Activated T-helper 17 cell treated with anti-CD3 and anti-CD28 coated beads, Interleukin-2, amount 50 U/mL, for 72 hours (primary cell): ENCODE measurements around the gene TRIM2. TPM values are rescaled to one million over a fixed set of nuclear protein-coding genes. Genes with fewer than 3 reads are reported as not detected.

ENCODE experiments used
- ATAC-seq: fragments of 150-1000 bp; cut with Tn5 transposase; replicated peaks from 2 replicates; pipeline ENCODE4 v1.10.0; 2021; ENCODE audit warnings: mild to moderate bottlenecking, moderate library complexity
- H3K27ac Mint-ChIP-seq: one replicate; pipeline ENCODE4 v1.8.0; 2022; ENCODE audit warnings: mixed read lengths
- H3K27me3 Mint-ChIP-seq: one replicate; pipeline ENCODE4 v1.8.0; 2022; ENCODE audit warnings: mixed read lengths
- H3K36me3 Mint-ChIP-seq: one replicate; pipeline ENCODE4 v1.8.0; 2022; ENCODE audit warnings: low read depth, mild to moderate bottlenecking, mixed read lengths
- H3K4me1 Mint-ChIP-seq: one replicate; pipeline ENCODE4 v1.8.0; 2022; ENCODE audit warnings: mixed read lengths
- H3K4me3 Mint-ChIP-seq: one replicate; pipeline ENCODE4 v1.8.0; 2022; ENCODE audit warnings: mild to moderate bottlenecking, mixed read lengths
- H3K9me3 Mint-ChIP-seq: one replicate; pipeline ENCODE4 v1.8.0; 2022; ENCODE audit warnings: mixed read lengths
- total RNA-seq, 2 donors: library from RNA; stranded (reverse); gene quantifications; one replicate each; pipeline ENCODE4 v1.2.3, GENCODE V29; 2022

Gene TRIM2
- total RNA-seq, 2 donors from 2014 or later = 1.0 to 1.6 TPM

- Mint-ChIP-seq H3K27me3 (no peaks in the 10 kb centered on the region), H3K4me1 (no peaks in the 10 kb centered on the region), H3K36me3 (no peaks in the 10 kb centered on the region), H3K27ac (no peak overlapping the region), H3K4me3 (no peak overlapping the region), H3K9me3 (no peaks in the 10 kb centered on the region)
- no peak for ATAC-seq
These were observed 118.5 kb downstream of the TRIM2 start for GRCh38 chr4:153322791-153323190.

GRCh38 chr4:153324046-153324445 is 119.8 kb downstream of the TRIM2 start:
- Mint-ChIP-seq H3K27ac (no peak overlapping the region), H3K4me1 (no peaks in the 10 kb centered on the region), H3K4me3 (no peak overlapping the region), H3K27me3 (no peaks in the 10 kb centered on the region), H3K36me3 (no peaks in the 10 kb centered on the region), H3K9me3 (no peaks in the 10 kb centered on the region)
- ATAC-seq = no peak

- Mint-ChIP-seq H3K4me1 (no peaks in the 10 kb centered on the region), H3K36me3 (no peaks in the 10 kb centered on the region), H3K27me3 (no peaks in the 10 kb centered on the region), H3K27ac (no peak overlapping the region), H3K4me3 (no peak overlapping the region), H3K9me3 (no peaks in the 10 kb centered on the region)
- no peak for ATAC-seq
These were observed 121.3 kb downstream of the TRIM2 start for GRCh38 chr4:153325558-153325957.

- no peaks in the 10 kb centered on the region for H3K27me3 Mint-ChIP-seq
- no peaks in the 10 kb centered on the region for H3K9me3 Mint-ChIP-seq
- H3K4me3 Mint-ChIP-seq = no peak overlapping the region
- no peaks in the 10 kb centered on the region for H3K4me1 Mint-ChIP-seq
- no peaks in the 10 kb centered on the region for H3K36me3 Mint-ChIP-seq
- no peak overlapping the region for H3K27ac Mint-ChIP-seq
- no peak for ATAC-seq
These were observed 122.3 kb downstream of the TRIM2 start for GRCh38 chr4:153326513-153326912.

- Mint-ChIP-seq H3K9me3 (no peaks in the 10 kb centered on the region), H3K4me3 (no peak overlapping the region), H3K4me1 (no peaks in the 10 kb centered on the region), H3K27me3 (no peaks in the 10 kb centered on the region), H3K36me3 (no peaks in the 10 kb centered on the region), H3K27ac (no peak overlapping the region)
- no peak for ATAC-seq
These were observed 123.0 kb downstream of the TRIM2 start for GRCh38 chr4:153327247-153327646.

GRCh38 chr4:153332936-153333335 is 128.7 kb downstream of the TRIM2 start:
- Mint-ChIP-seq H3K9me3 (no peaks in the 10 kb centered on the region), H3K4me1 (no peaks in the 10 kb centered on the region), H3K27ac (no peak overlapping the region), H3K36me3 (no peaks in the 10 kb centered on the region), H3K4me3 (no peak overlapping the region), H3K27me3 (no peaks in the 10 kb centered on the region)
- ATAC-seq = no peak

- no peak overlapping the region for H3K27ac Mint-ChIP-seq
- H3K4me3 Mint-ChIP-seq = no peak overlapping the region
- no peaks in the 10 kb centered on the region for H3K27me3 Mint-ChIP-seq
- no peak for ATAC-seq
- no peaks in the 10 kb centered on the region for H3K9me3 Mint-ChIP-seq
- no peaks in the 10 kb centered on the region for H3K36me3 Mint-ChIP-seq
- H3K4me1 Mint-ChIP-seq = no peaks in the 10 kb centered on the region
These were observed 129.6 kb downstream of the TRIM2 start for GRCh38 chr4:153333874-153334273.

GRCh38 chr4:153335665-153336064 is 131.4 kb downstream of the TRIM2 start:
- Mint-ChIP-seq H3K27me3 (no peaks in the 10 kb centered on the region), H3K9me3 (no peaks in the 10 kb centered on the region), H3K36me3 (no peaks in the 10 kb centered on the region), H3K4me1 (no peaks in the 10 kb centered on the region), H3K4me3 (no peak overlapping the region), H3K27ac (no peak overlapping the region)
- no peak for ATAC-seq

GRCh38 chr4:153337686-153338085 is 133.4 kb downstream of the TRIM2 start:
- H3K9me3 Mint-ChIP-seq = no peaks in the 10 kb centered on the region
- H3K36me3 Mint-ChIP-seq = no peaks in the 10 kb centered on the region
- H3K4me3 Mint-ChIP-seq = no peak overlapping the region
- H3K27me3 Mint-ChIP-seq = no peaks in the 10 kb centered on the region
- ATAC-seq = no peak
- H3K27ac Mint-ChIP-seq = no peak overlapping the region
- H3K4me1 Mint-ChIP-seq = no peaks in the 10 kb centered on the region

GRCh38 chr4:153341575-153342090 is 137.4 kb downstream of the TRIM2 start:
- Mint-ChIP-seq H3K4me3 (no peak overlapping the region), H3K4me1 (no peaks in the 10 kb centered on the region), H3K27ac (no peak overlapping the region), H3K36me3 (no peaks in the 10 kb centered on the region), H3K27me3 (no peaks in the 10 kb centered on the region), H3K9me3 (no peaks in the 10 kb centered on the region)
- no peak for ATAC-seq

- Mint-ChIP-seq H3K4me3 (no peak overlapping the region), H3K27ac (no peak overlapping the region), H3K27me3 (no peaks in the 10 kb centered on the region), H3K36me3 (no peaks in the 10 kb centered on the region), H3K9me3 (no peaks in the 10 kb centered on the region), H3K4me1 (peaks cover 6% of the 10 kb centered on the region)
- no peak for ATAC-seq
These were observed 138.7 kb downstream of the TRIM2 start for GRCh38 chr4:153342751-153343552.

- no peaks in the 10 kb centered on the region for H3K27me3 Mint-ChIP-seq
These were observed 140.1 kb downstream of the TRIM2 start, which contains the start of gene MND1 for GRCh38 chr4:153344131-153345011. TSS of gene MND1 (plus strand) at chr4:153344688. CDS start at chr4:153344738, 50 bp downstream.

GRCh38 chr4:153345012-153345981 is 141.1 kb downstream of the TRIM2 start:
- Mint-ChIP-seq H3K27ac (peak overlapping the region; percentile 80), H3K9me3 (no peaks in the 10 kb centered on the region), H3K4me3 (peak overlapping the region; percentile 92), H3K36me3 (no peaks in the 10 kb centered on the region), H3K4me1 (peaks cover 11% of the 10 kb centered on the region), H3K27me3 (no peaks in the 10 kb centered on the region)
- ATAC-seq = peak; percentile 59

More at GRCh38 chr4:153344131-153345011, 140.1 kb downstream of the TRIM2 start, which contains the start of gene MND1:
- H3K4me1 Mint-ChIP-seq = peaks cover 8% of the 10 kb centered on the region
- no peaks in the 10 kb centered on the region for H3K36me3 Mint-ChIP-seq
- H3K9me3 Mint-ChIP-seq = no peaks in the 10 kb centered on the region
- H3K27ac Mint-ChIP-seq = peak within 1 kb of the TSS; percentile 80
- peak within 1 kb of the TSS; percentile 92 for H3K4me3 Mint-ChIP-seq
- peak; percentile 92 for ATAC-seq

GRCh38 chr4:153346031-153346430 is 141.8 kb downstream of the TRIM2 start:
- Mint-ChIP-seq H3K27ac (no peak overlapping the region), H3K36me3 (no peaks in the 10 kb centered on the region), H3K27me3 (no peaks in the 10 kb centered on the region), H3K4me1 (peaks cover 11% of the 10 kb centered on the region), H3K4me3 (peak overlapping the region; percentile 92), H3K9me3 (no peaks in the 10 kb centered on the region)
- no peak for ATAC-seq
